Measurements from ENCODE around the gene PPP1R37.

Gene PPP1R37

GRCh38 chr19:45119582-45119981 is 26.6 kb downstream of the PPP1R37 start:
- DNase-seq (ENCODE audit: low read depth), result no peak
- in situ Hi-C loops (cut with HindIII; ENCODE audit: low sequenced_read_pairs), result loop anchor here (25.0 kb wide), 1 partner anchor 118 kb away; the partner anchor contains the start of gene EXOC3L2
- H3K4me3 ChIP-seq (ENCODE audit: low read depth, low read length), result no peak overlapping the region
- TF ChIP-seq, protein P1, sequence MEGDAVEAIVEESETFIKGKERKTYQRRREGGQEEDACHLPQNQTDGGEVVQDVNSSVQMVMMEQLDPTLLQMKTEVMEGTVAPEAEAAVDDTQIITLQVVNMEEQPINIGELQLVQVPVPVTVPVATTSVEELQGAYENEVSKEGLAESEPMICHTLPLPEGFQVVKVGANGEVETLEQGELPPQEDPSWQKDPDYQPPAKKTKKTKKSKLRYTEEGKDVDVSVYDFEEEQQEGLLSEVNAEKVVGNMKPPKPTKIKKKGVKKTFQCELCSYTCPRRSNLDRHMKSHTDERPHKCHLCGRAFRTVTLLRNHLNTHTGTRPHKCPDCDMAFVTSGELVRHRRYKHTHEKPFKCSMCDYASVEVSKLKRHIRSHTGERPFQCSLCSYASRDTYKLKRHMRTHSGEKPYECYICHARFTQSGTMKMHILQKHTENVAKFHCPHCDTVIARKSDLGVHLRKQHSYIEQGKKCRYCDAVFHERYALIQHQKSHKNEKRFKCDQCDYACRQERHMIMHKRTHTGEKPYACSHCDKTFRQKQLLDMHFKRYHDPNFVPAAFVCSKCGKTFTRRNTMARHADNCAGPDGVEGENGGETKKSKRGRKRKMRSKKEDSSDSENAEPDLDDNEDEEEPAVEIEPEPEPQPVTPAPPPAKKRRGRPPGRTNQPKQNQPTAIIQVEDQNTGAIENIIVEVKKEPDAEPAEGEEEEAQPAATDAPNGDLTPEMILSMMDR (IDR thresholded peaks at IDR 0.05; ENCODE audit: low read depth, low read length, missing control alignments), result no peak

GRCh38 chr19:45121827-45122345 is 28.9 kb downstream of the PPP1R37 start:
- DNase-seq (ENCODE audit: low read depth), result no peak
- TF ChIP-seq, protein P1 (IDR thresholded peaks at IDR 0.05; ENCODE audit: low read depth, low read length, missing control alignments), result no peak
- in situ Hi-C loops (cut with HindIII; ENCODE audit: low sequenced_read_pairs), result loop anchor here (25.0 kb wide), 1 partner anchor 115 kb away; the partner anchor contains the start of gene EXOC3L2

GRCh38 chr19:45122832-45123231 is 29.9 kb downstream of the PPP1R37 start:
- in situ Hi-C loops (cut with HindIII; ENCODE audit: low sequenced_read_pairs), result loop anchor here (25.0 kb wide), 1 partner anchor 114 kb away; the partner anchor contains the start of gene EXOC3L2
- TF ChIP-seq, protein P1 (IDR thresholded peaks at IDR 0.05; ENCODE audit: low read depth, low read length, missing control alignments), result no peak
- DNase-seq (ENCODE audit: low read depth), result no peak
- no peak overlapping the region for H3K4me3 ChIP-seq (ENCODE audit: low read depth, low read length)

More at GRCh38 chr19:45121827-45122345, 28.9 kb downstream of the PPP1R37 start:
- no peak overlapping the region for H3K4me3 ChIP-seq (ENCODE audit: low read depth, low read length)

GRCh38 chr19:45123440-45123850 is 30.5 kb downstream of the PPP1R37 start:
- no peak for DNase-seq (ENCODE audit: low read depth)
- in situ Hi-C loops (cut with HindIII; ENCODE audit: low sequenced_read_pairs), result loop anchor here (25.0 kb wide), 1 partner anchor 114 kb away; the partner anchor contains the start of gene EXOC3L2
- TF ChIP-seq, protein P1 (IDR thresholded peaks at IDR 0.05; ENCODE audit: low read depth, low read length, missing control alignments), result no peak

DNA sequence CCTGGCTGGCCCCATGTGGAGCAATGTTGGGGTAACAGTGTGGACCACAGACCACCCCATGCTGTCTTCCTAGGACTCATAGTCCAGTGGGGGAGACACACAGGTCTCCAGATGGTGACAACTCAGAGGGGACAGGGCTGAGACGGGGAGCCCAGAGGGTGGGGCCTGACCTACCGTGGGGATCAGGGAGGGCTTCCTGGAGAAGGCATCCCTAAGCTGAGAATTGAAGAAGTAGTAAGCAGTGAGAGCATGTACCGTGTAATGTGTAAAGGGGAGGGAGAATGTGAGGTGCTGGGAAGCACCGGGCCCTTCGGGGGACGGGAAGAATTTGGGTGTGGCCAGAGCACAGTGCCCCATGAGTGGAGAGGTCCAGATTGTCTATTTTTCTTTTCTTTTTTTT is 31.0 kb downstream of the PPP1R37 start:
- no peak for DNase-seq (ENCODE audit: low read depth)
- no peak overlapping the region for H3K4me3 ChIP-seq (ENCODE audit: low read depth, low read length)
- in situ Hi-C loops (cut with HindIII; ENCODE audit: low sequenced_read_pairs), result loop anchor here (25.0 kb wide), 1 partner anchor 113 kb away; the partner anchor contains the start of gene EXOC3L2
- TF ChIP-seq, protein P1 (IDR thresholded peaks at IDR 0.05; ENCODE audit: low read depth, low read length, missing control alignments), result no peak

More at GRCh38 chr19:45123440-45123850, 30.5 kb downstream of the PPP1R37 start:
- H3K4me3 ChIP-seq (ENCODE audit: low read depth, low read length), result no peak overlapping the region

GRCh38 chr19:45125360-45125759 is 32.4 kb downstream of the PPP1R37 start:
- no peak overlapping the region for H3K4me3 ChIP-seq (ENCODE audit: low read depth, low read length)
- no peak for DNase-seq (ENCODE audit: low read depth)
- in situ Hi-C loops (cut with HindIII; ENCODE audit: low sequenced_read_pairs), result no loop called here
- TF ChIP-seq, protein P1 (IDR thresholded peaks at IDR 0.05; ENCODE audit: low read depth, low read length, missing control alignments), result no peak

Data from astrocyte of the cerebellum (primary cell).